Measurements from ENCODE around the gene RAB31. TPM values are rescaled to one million over a fixed set of nuclear protein-coding genes. Genes with fewer than 3 reads are reported as not detected.

RAB31 gene
- total RNA-seq, 1 donor from 2014 or later, result 31.2 TPM

DNA sequence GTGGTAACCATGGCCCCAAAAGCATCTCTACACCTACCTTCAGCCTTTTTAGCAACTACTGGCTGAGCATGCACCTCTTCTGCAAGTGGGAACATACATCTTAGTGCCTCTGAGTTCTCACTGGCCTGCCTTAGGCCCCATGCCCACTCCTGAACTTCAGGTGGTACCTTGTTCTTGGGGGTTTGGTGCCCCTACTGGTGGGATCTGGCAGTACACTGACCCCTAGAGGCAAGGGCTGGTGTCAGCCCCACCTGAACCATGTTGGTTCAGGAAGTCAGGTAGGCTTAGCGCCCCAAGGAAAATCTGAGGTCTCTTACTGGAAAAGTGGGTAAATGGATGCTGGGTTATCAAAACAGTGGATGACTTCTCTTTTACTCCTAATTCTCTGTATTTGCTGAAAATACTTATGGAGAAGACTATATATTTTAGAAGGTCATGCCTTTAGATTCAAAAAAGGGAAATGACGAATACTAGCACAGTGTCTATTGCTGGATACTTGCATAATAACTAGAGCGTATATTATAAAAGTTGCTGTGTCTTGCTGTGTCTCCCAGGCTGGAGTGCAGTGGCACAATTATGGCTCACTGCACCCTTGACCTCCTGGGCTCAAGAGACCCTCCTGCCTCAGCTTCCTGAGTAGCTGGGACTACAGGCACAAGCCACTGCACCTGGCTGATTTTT lies 84.6 kb downstream of the RAB31 start:
- H3K4me3 ChIP-seq (ENCODE audit: low read depth, low read length), result no peak overlapping the region
- DNase-seq (ENCODE audit: low read depth), result no peak
- TF ChIP-seq, protein P1, sequence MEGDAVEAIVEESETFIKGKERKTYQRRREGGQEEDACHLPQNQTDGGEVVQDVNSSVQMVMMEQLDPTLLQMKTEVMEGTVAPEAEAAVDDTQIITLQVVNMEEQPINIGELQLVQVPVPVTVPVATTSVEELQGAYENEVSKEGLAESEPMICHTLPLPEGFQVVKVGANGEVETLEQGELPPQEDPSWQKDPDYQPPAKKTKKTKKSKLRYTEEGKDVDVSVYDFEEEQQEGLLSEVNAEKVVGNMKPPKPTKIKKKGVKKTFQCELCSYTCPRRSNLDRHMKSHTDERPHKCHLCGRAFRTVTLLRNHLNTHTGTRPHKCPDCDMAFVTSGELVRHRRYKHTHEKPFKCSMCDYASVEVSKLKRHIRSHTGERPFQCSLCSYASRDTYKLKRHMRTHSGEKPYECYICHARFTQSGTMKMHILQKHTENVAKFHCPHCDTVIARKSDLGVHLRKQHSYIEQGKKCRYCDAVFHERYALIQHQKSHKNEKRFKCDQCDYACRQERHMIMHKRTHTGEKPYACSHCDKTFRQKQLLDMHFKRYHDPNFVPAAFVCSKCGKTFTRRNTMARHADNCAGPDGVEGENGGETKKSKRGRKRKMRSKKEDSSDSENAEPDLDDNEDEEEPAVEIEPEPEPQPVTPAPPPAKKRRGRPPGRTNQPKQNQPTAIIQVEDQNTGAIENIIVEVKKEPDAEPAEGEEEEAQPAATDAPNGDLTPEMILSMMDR (conservative IDR thresholded peaks at IDR 0.05; ENCODE audit: low read depth, low read length), result peak; percentile 73

DNA sequence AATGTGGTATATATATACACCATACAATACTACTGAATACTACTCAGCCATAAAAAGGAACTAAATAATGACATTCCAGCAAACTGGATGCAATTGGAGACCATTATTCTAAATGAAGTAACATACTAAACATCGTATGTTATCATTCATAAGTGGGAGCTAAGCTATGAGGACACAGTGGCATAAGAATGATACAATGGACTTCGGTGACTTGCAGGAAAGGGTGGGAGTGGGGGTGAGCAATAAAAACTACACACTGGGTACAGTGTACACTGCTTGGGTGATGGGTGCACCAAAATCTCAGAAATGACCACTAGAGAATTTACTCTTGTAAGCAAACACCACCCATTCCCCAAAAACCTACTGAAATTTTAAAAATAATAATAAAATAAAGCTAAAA lies 87.9 kb downstream of the RAB31 start:
- TF ChIP-seq, protein P1 (conservative IDR thresholded peaks at IDR 0.05; ENCODE audit: low read depth, low read length), result no peak
- DNase-seq (ENCODE audit: low read depth), result no peak
- H3K4me3 ChIP-seq (ENCODE audit: low read depth, low read length), result no peak overlapping the region

DNA sequence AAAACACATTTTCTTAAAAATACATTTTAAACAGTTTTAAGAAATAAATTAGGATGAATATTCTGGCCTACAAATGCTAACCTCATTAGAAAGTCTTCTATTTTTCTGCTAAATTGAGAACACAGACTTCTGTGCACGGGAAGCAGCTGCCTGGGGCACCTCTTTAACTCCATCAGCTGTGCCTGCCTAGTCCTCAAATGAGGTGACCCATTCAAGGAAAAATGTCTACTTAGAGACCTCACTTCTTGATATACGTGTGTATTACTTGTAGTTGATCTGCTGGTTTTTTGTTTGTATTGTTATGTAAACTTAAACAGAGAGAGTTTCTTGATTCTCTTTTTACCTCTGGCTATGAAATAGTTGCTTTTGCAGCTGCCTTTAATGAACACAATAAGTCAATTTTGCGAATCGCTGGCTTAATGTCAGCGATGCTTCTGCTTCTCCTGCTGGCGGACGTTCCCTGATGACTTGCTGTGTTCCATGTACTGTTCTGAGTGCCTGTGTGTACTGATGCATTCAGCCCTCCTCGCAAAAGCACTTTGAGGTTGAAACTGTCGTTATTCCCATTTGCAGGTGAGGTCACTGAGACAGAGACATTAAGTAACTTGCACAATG lies 88.9 kb downstream of the RAB31 start:
- DNase-seq (ENCODE audit: low read depth), result no peak
- peak overlapping the region; percentile 28 for H3K4me3 ChIP-seq (ENCODE audit: low read depth, low read length)
- TF ChIP-seq, protein P1 (conservative IDR thresholded peaks at IDR 0.05; ENCODE audit: low read depth, low read length), result no peak

DNA sequence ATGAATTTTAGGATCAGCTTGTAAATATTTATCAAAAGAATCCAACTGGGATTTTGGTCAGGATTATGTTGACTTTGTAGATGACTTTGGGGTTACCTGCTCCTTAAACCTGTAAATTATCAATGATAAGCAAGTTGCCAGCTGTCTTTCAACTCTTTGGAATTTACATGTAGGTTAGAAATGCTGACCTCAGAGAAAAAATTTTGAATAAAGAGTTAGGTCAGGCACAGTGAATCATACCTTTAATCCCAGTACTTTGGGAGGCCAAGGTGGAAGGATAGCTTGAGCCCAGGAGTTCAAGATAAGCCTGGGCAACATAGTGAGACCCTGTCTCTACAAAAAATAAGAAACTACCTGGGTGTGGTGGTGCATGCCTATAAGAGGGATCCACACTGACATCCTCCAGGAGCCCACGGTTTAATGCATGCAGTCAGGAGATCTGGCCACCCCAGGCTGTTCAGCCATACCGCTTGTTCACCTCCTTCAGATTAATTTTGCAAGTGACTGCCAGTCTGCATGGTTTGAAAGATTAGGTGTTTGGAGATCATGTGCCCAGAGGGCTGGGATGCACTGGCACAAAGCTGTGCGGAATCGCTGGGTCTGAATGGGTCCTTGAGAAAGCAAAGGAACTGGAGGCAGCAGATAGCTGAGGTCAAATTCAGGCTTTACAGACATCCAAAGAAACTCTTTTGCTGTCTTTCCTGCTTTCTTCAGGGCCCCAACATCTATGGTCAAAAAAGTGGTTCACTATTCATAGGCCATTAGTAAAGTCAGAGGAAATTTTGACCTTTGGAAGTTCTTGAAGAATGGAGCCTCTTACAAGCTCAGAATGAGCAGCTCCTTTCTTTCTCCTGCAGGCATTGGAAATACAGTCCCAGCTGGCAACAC lies 94.3 kb downstream of the RAB31 start:
- TF ChIP-seq, protein P1 (conservative IDR thresholded peaks at IDR 0.05; ENCODE audit: low read depth, low read length), result no peak
- no peak overlapping the region for H3K4me3 ChIP-seq (ENCODE audit: low read depth, low read length)
- no peak for DNase-seq (ENCODE audit: low read depth)

DNA sequence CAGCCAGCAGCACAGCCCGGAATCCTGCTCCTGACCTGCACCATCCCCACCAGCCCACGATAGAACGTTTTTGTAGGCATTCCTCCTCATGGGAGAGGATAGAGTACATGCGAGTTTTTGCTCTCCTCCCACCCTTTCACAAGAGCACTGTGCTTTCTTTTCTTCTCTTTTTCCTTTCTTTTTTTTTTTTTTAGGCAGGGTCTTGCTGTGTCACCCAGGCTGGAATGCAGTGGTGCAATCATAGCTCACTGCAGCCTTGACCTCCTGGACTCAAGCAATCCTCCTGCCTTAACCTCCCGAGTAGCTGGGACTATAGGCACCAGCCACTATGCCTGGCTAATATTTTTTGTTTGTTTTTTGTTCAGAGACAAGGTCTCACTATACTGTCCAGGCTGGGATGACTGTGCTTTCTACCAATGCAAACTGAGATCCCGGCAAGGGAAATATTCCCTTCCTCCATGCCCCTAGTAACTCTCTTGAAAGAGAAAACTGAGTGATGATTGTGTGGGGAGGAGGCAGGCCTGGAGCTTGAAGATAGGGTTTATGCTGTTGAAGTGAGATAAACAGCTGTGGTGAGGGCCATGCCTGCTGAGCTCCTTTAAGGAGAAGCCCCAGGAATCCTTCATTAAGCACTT lies 95.1 kb downstream of the RAB31 start:
- DNase-seq (ENCODE audit: low read depth), result no peak
- TF ChIP-seq, protein P1 (conservative IDR thresholded peaks at IDR 0.05; ENCODE audit: low read depth, low read length), result no peak
- no peak overlapping the region for H3K4me3 ChIP-seq (ENCODE audit: low read depth, low read length)

DNA sequence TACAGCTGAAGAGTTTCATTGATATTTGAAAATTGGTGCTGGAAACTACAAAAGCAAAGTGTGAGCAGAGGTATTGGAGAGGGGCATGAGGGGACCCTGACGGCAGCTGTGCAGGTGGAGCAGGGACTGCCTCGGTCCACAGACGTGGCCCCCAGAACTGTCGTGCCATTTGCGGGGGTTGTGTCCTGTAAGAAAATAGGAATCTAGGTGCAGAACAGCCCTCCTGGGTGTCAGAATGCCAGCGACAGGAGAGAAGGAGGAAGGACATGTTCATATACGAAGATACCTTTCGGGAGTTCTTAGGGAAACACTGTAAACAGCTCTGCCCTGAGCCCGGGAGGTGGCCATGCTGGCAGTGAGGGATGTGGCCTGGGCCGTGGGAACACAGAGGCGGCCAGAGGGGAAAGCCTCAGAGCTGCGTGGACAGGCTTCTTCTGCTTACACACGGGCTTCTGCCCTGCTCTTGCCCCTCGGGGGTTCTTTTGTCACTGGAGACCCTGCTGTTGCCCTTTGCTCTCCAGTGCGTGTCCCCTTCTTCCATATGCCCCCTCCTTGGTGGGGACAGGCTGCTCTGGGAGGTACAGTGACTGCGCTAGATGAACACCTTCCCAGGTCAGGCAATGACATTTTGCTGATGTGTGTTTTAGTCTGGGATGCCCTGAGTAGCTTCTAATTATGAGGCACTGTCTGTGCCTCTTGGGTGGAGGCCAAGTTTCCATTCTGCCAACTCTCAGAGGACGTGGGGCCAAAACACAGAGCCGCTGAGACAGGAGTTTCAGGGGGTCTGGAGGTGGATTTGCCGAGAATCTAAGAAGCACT lies 95.8 kb downstream of the RAB31 start:
- TF ChIP-seq, protein P1 (conservative IDR thresholded peaks at IDR 0.05; ENCODE audit: low read depth, low read length), result no peak
- no peak overlapping the region for H3K4me3 ChIP-seq (ENCODE audit: low read depth, low read length)
- DNase-seq (ENCODE audit: low read depth), result no peak

Data from epithelial cell of proximal tubule (primary cell).